Esophagus muscularis mucosa (tissue), 4 donors: ENCODE data around the gene MT1F. TPM values are rescaled to one million over a fixed set of nuclear protein-coding genes. Genes with fewer than 3 reads are reported as not detected.

Experiments used
- DNase-seq: peaks from one replicate; pipeline ENCODE4 v3.0.0-alpha.2; 2017; ENCODE audit errors: extremely low spot score
- H3K27ac ChIP-seq, 4 donors: fragments of 200-600 bp; sonication (generic); replicated peaks in 1 of 4; 1 replicate in 3 of 4; 2 replicates in 1 of 4; pipeline ENCODE4 v1.5.1; 2016 to 2019; ENCODE audit warnings: mild to moderate bottlenecking in 1 of 4
- H3K27me3 ChIP-seq, 4 donors: fragments of 200-600 bp; sonication (generic); one replicate each; pipeline versions ENCODE4 v1.5.1 to v1.6.0; 2016 to 2019
- H3K36me3 ChIP-seq, 4 donors: fragments of 200-600 bp; sonication (generic); one replicate each; pipeline ENCODE4 v1.5.1; 2016 to 2019
- H3K4me1 ChIP-seq, 4 donors: fragments of 200-600 bp; sonication (generic); one replicate each; pipeline ENCODE4 v1.5.1; 2016 to 2019
- H3K4me3 ChIP-seq, 4 donors: fragments of 200-600 bp; sonication (generic); 1 replicate in 2 of 4; 2 replicates in 2 of 4; pipeline ENCODE4 v1.5.1; 2016 to 2019; ENCODE audit warnings: mild to moderate bottlenecking in 4 of 4, moderate library complexity in 1 of 4
- H3K9me3 ChIP-seq, 4 donors: fragments of 200-600 bp; sonication (generic); 1 replicate in 3 of 4; 2 replicates in 1 of 4; pipeline ENCODE4 v1.5.1; 2016 to 2019
- CTCF ChIP-seq, 3 experiments: fragments of 200-600 bp in 2 of 3; fragments of 450-650 bp in 1 of 3; sonication (generic) in 2 of 3; IDR thresholded peaks; one replicate each; pipeline ENCODE4 v1.5.1; 2017 to 2019; ENCODE audit warnings: antibody characterized with exemption in 3 of 3, mild to moderate bottlenecking in 2 of 3, moderate library complexity in 1 of 3
- EP300 ChIP-seq: sonication (generic); formaldehyde crosslinking; IDR thresholded peaks from one replicate; pipeline ENCODE4 v1.6.1; 2017; ENCODE audit warnings: antibody characterized with exemption
- POLR2A ChIP-seq: fragments of 450-650 bp; IDR thresholded peaks from one replicate; pipeline ENCODE4 v1.6.1; 2017; ENCODE audit warnings: antibody characterized with exemption, moderate library complexity, mild to moderate bottlenecking, low read depth
- POLR2AphosphoS5 ChIP-seq, 2 donors: sonication (generic); formaldehyde crosslinking; IDR thresholded peaks; one replicate each; pipeline ENCODE4 v1.6.1; 2017; ENCODE audit warnings: antibody characterized with exemption in 2 of 2
- WGBS: methylation state at CpG from one replicate; pipeline ENCODE4 v1.1.5; 2018; 5-methylcytosine and 5-hydroxymethylcytosine counted together
- intact Hi-C: fragments of 100-400 bp; cut with DNase I; formaldehyde crosslinking; loops from one replicate; pipeline ENCODE4 v1.15.1; 2023
- total RNA-seq, 4 donors: library from RNA; depleted of rRNA; stranded (reverse); fragments of >200 nt; gene quantifications; one replicate each; pipeline versions ENCODE4 v1.1.0 to v1.2.1, GENCODE V29; 2016

Gene MT1F
- total RNA-seq, 4 donors from 2014 or later = 2.1 to 7.1 (median 5.0) TPM

GRCh38 chr16:56652600-56652999, 5.2 kb upstream of the MT1F start:
- no peaks in the 10 kb centered on the region for H3K36me3 ChIP-seq
- peaks cover 4 to 5% (median 5%) of the 10 kb centered on the region in 4 donors for H3K4me1 ChIP-seq
- H3K27me3 ChIP-seq = peaks cover 0 to 39% (median 6%) of the 10 kb centered on the region in 4 donors
- intact Hi-C loops = no loop called here
- H3K27ac ChIP-seq = no peak overlapping the region
- no peak for DNase-seq
- 44% methylated on average over 1 of the region's 1 CpG for WGBS
- no peaks in the 10 kb centered on the region for H3K9me3 ChIP-seq
- H3K4me3 ChIP-seq = no peak overlapping the region
- TF ChIP-seq POLR2AphosphoS5 (IDR thresholded peaks at IDR 0.05) = no peak
- no peak for TF ChIP-seq CTCF (IDR thresholded peaks at IDR 0.05)

GRCh38 chr16:56653218-56653617, 4.5 kb upstream of the MT1F start:
- Histone ChIP-seq H3K9me3 (no peaks in the 10 kb centered on the region), H3K36me3 (no peaks in the 10 kb centered on the region), H3K27ac (no peak overlapping the region), H3K4me1 (peaks cover 10 to 11% (median 11%) of the 10 kb centered on the region in 4 donors), H3K4me3 (no peak overlapping the region), H3K27me3 (peaks cover 0 to 39% (median 9%) of the 10 kb centered on the region in 4 donors)
- 76% methylated on average over 7 of the region's 7 CpGs for WGBS
- intact Hi-C loops = no loop called here
- TF ChIP-seq CTCF (IDR thresholded peaks at IDR 0.05) = no peak
- no peak for TF ChIP-seq POLR2AphosphoS5 (IDR thresholded peaks at IDR 0.05)
- TF ChIP-seq EP300 = no peak
- TF ChIP-seq POLR2A = no peak
- no peak for DNase-seq

- Histone ChIP-seq H3K4me1 (peaks cover 22 to 28% (median 26%) of the 10 kb centered on the region in 4 donors), H3K36me3 (no peaks in the 10 kb centered on the region), H3K27me3 (peaks cover 0 to 62% (median 28%) of the 10 kb centered on the region in 4 donors), H3K4me3 (peak overlapping the region; percentile 48 to 67 (median 52)), H3K27ac (peak overlapping the region in 2 of 4 donors; percentile 10 to 60), H3K9me3 (no peaks in the 10 kb centered on the region)
- 32% methylated on average over 6 of the region's 10 CpGs for WGBS
- no peak for TF ChIP-seq EP300
- TF ChIP-seq POLR2A = no peak
- TF ChIP-seq POLR2AphosphoS5 (IDR thresholded peaks at IDR 0.05) = no peak
- no peak for TF ChIP-seq CTCF (IDR thresholded peaks at IDR 0.05)
- no peak for DNase-seq
- intact Hi-C loops = no loop called here
Measured at GRCh38 chr16:56658327-56658875, 642 bp downstream of the MT1F start.

GRCh38 chr16:56662357-56663354, 4.9 kb downstream of the MT1F start:
- 21% methylated on average over 30 of the region's 48 CpGs for WGBS
- peaks cover 0 to 99% (median 33%) of the 10 kb centered on the region in 4 donors for H3K27me3 ChIP-seq
- intact Hi-C loops = no loop called here

More at GRCh38 chr16:56662357-56663354, 4.9 kb downstream of the MT1F start:
- Histone ChIP-seq H3K4me3 (peak overlapping the region in 3 of 4 donors; percentile 22 to 43 (median 22)), H3K4me1 (peaks cover 19 to 26% (median 24%) of the 10 kb centered on the region in 4 donors), H3K36me3 (no peaks in the 10 kb centered on the region), H3K9me3 (no peaks in the 10 kb centered on the region), H3K27ac (no peak overlapping the region)
- no peak for DNase-seq
- TF ChIP-seq EP300 (no peak), POLR2A (no peak), POLR2AphosphoS5 (IDR thresholded peaks at IDR 0.05) (no peak), CTCF (IDR thresholded peaks at IDR 0.05) (no peak)
